Measurements from ENCODE around the gene ZYG11B.
A peak's percentile ranks its signal among the peaks of the same experiment; 100 is the strongest.
"Not testable (repeated sequence)": the region's sequence is repeated elsewhere in the genome, so short reads cannot be mapped to it uniquely, and the experiment has no call there.

Gene ZYG11B

DNA sequence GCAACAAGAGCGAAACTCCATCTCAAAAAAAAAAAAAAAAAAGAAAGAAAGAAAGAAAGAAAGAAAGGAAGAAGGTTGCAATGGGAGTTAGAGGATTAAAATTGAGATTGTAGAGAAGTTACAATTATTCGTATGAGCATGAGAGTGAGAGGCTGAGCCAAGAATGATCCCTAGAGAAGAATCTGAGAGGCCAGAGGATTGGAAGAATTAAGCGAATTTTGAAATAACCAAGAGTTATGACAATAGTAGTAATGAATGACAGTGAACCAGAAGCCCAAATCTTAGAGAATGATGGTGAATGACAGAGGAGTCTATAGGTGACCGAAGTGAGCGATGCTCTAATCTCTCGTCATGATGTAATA lies 369 bp upstream of the ZYG11B start:
- in situ Hi-C loops (cut with MboI; ENCODE audit: low pct_unique_long_range_greater_than_20kb, low sequenced_read_pairs, unreplicated experiment), result no loop called here
- DNase-seq (ENCODE audit: low spot score), result no peak
- TF ChIP-seq, protein P1, sequence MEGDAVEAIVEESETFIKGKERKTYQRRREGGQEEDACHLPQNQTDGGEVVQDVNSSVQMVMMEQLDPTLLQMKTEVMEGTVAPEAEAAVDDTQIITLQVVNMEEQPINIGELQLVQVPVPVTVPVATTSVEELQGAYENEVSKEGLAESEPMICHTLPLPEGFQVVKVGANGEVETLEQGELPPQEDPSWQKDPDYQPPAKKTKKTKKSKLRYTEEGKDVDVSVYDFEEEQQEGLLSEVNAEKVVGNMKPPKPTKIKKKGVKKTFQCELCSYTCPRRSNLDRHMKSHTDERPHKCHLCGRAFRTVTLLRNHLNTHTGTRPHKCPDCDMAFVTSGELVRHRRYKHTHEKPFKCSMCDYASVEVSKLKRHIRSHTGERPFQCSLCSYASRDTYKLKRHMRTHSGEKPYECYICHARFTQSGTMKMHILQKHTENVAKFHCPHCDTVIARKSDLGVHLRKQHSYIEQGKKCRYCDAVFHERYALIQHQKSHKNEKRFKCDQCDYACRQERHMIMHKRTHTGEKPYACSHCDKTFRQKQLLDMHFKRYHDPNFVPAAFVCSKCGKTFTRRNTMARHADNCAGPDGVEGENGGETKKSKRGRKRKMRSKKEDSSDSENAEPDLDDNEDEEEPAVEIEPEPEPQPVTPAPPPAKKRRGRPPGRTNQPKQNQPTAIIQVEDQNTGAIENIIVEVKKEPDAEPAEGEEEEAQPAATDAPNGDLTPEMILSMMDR (IDR thresholded peaks at IDR 0.05; ENCODE audit: extremely low read depth, insufficient read depth, missing control alignments), result no peak

DNA sequence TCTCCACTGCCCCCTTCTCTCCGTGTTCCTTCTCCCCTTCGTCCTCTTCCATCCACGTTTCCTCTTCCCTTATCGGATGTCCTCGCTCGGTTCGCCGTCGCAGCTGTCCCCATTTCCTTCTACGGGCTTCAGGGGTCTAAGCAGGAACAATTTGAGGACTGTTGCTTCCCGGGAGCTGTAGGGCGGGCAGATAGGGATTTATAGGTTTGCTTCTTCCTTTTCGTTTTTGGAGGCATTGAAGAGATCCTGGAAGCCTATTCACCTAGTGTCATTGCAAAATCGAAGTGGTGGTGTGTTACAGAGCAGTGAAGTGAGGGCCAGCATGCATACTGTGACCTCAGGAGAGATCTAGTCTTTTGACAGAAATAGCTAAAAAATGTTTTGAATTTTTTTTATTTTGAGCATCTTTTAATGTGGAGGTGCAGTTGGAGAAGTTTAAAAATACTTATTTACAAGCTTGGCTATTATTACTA lies 897 bp downstream of the ZYG11B start:
- DNase-seq (ENCODE audit: low spot score), result peak; percentile 39
- TF ChIP-seq, protein P1 (IDR thresholded peaks at IDR 0.05; ENCODE audit: extremely low read depth, insufficient read depth, missing control alignments), result no peak
- in situ Hi-C loops (cut with MboI; ENCODE audit: low pct_unique_long_range_greater_than_20kb, low sequenced_read_pairs, unreplicated experiment), result no loop called here

DNA sequence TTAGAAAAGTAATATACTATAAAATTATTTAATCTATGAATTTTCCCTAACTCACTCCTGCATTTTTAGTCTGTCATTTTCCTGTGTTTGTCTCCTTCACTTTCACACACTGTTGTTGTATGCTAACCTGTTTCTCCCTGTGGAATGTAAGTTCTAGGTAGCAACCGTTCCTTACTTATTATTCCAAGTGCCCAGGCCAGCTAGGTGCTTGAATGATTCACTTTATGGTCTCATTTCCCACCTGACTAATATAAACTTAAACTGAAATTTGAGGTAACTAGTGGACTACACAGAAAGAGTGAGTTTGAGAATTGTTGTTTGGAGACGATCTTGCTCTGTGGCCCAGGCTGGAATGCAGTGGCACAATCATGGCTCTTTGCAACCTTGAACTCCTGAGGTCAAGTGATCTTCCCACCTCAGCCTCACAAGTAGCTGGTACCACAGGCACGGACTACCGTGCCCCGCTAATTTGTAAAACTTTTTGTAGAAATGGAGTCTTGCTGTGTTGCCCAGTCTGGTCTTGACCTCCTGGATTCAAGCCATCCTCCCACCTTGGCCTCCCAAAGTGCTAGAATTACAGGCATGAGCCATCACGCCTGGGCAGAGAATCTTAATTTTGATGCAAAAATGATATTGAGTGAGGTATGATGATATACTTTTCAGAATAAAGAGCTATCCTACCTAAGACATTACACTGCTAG lies 1.9 kb downstream of the ZYG11B start:
- DNase-seq (ENCODE audit: low spot score), result no peak
- in situ Hi-C loops (cut with MboI; ENCODE audit: low pct_unique_long_range_greater_than_20kb, low sequenced_read_pairs, unreplicated experiment), result no loop called here
- TF ChIP-seq, protein P1 (IDR thresholded peaks at IDR 0.05; ENCODE audit: extremely low read depth, insufficient read depth, missing control alignments), result no peak

DNA sequence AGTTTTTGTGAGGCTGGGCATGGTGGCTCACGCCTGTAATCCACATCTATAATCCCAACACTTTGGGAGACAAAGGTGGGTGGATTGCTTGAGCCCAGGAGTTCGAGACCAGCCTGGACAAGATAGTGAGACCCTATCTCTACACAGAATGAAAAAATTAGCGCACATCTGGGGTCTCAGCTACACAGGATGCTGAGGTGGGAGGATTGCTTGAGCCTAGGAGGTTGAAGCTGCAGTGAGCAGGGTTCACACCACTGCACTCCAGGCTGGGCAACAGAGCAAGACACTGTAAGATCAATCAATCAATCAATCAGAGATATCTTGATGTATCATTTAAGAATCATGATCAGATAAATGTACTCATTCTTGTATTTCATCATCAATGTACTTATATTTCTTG lies 7.1 kb downstream of the ZYG11B start:
- in situ Hi-C loops (cut with MboI; ENCODE audit: low pct_unique_long_range_greater_than_20kb, low sequenced_read_pairs, unreplicated experiment), result no loop called here
- TF ChIP-seq, protein P1 (IDR thresholded peaks at IDR 0.05; ENCODE audit: extremely low read depth, insufficient read depth, missing control alignments), result no peak
- DNase-seq (ENCODE audit: low spot score), result no peak

DNA sequence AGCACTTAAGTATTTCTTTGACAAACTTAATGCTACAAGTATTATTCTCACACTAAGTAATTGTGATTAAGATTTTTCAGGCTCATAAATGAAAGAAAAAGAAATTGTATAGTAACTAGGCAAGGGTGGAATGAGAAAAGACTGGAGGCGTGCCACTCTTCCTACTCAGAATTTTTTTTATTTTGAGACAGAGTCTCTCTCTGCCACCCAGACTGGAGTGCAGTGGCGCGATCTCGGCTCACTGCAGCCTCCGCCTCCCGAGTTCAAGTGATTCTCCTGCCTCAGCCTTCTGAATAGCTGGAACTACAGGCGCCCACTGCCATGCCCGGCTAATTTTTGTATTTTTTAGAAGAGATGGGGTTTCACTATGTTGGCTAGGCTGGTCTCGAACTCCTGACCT lies 9.1 kb downstream of the ZYG11B start:
- in situ Hi-C loops (cut with MboI; ENCODE audit: low pct_unique_long_range_greater_than_20kb, low sequenced_read_pairs, unreplicated experiment), result not testable (repeated sequence)

DNA sequence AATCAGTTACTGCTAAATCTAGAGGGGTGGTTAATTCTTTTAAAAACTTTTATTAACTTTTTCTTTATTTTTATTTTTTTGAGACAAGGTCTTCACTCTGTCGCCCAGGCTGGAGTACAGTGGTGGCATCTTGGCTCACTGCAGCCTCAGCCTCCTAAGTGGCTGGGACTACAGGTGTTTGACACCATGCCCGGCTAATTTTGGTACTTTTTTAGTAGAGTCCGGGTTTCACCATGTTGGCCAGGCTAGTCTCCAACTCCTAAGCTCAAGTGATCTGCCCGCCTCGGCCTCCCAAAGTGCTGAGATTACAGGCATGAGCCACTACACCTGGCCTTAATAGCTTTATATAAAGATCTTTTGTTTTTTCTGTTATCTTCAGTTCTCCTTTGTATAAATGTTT lies 11.9 kb downstream of the ZYG11B start:
- in situ Hi-C loops (cut with MboI; ENCODE audit: low pct_unique_long_range_greater_than_20kb, low sequenced_read_pairs, unreplicated experiment), result no loop called here
- TF ChIP-seq, protein P1 (IDR thresholded peaks at IDR 0.05; ENCODE audit: extremely low read depth, insufficient read depth, missing control alignments), result no peak
- no peak for DNase-seq (ENCODE audit: low spot score)

More for the DNA sequence above, 9.1 kb downstream of the ZYG11B start:
- DNase-seq (ENCODE audit: low spot score), result not testable (repeated sequence)

DNA sequence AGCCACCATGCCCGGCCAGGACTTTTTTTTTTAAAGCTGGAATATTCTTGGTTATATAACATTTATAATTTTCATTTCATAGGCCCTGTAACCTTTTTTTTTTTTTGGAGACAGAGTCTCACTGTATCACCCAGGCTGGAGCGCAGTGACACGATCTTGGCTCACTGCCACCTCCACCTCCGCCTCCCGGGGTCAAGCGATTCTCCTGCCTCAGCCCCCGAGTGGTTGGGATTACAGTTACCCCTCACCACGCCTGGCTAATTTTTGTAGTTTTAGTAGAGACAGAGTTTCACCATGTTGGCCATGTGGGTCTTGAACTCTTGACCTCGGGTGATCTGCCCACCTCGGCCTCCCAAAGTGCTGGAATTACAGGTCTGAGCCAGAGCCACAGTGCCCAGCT lies 12.6 kb downstream of the ZYG11B start:
- TF ChIP-seq, protein P1 (IDR thresholded peaks at IDR 0.05; ENCODE audit: extremely low read depth, insufficient read depth, missing control alignments), result no peak
- in situ Hi-C loops (cut with MboI; ENCODE audit: low pct_unique_long_range_greater_than_20kb, low sequenced_read_pairs, unreplicated experiment), result no loop called here
- no peak for DNase-seq (ENCODE audit: low spot score)
